MCF 10A (cell line): ENCODE measurements around the gene AFAP1L1. TPM values are rescaled to one million over a fixed set of nuclear protein-coding genes. Genes with fewer than 3 reads are reported as not detected.

Experiments used
- BruUV-seq: library from RNA; stranded (reverse); fragments of 400-500 nt; replicated peaks from 2 replicates; lab custom pipeline; 2021; lab: Mats Ljungman, UMichigan
- CTCF ChIA-PET: fragments of 300-600 bp; sonication (Branson Sonifier 250); formaldehyde crosslinking; extraction: SDS; loops from one replicate; lab custom pipeline; 2021; ENCODE audit warnings: antibody characterized with exemption, inconsistent platforms; lab: Yijun Ruan, JAX
- POLR2A ChIA-PET: fragments of 300-600, 350-650 bp; sonication (Branson Sonifier 250); formaldehyde crosslinking; extraction: SDS; loops from one replicate; lab custom pipeline; 2020; ENCODE audit warnings: antibody characterized with exemption, inconsistent platforms; lab: Yijun Ruan, JAX
- DNase-seq: peaks from one replicate; pipeline ENCODE4 v3.0.0-alpha.2; 2018; ENCODE audit not compliant: unreplicated experiment
- H3K27ac Mint-ChIP-seq: one replicate; pipeline ENCODE4 v1.8.0; 2022; ENCODE audit warnings: mild to moderate bottlenecking, low read depth, mixed read lengths; ENCODE audit not compliant: unreplicated experiment
- H3K27me3 Mint-ChIP-seq: one replicate; pipeline ENCODE4 v1.8.0; 2022; ENCODE audit warnings: mixed read lengths; ENCODE audit not compliant: insufficient read depth, unreplicated experiment
- H3K36me3 Mint-ChIP-seq: one replicate; pipeline ENCODE4 v1.8.0; 2022; ENCODE audit warnings: mild to moderate bottlenecking, moderate library complexity, mixed read lengths; ENCODE audit not compliant: insufficient read depth, unreplicated experiment
- H3K4me1 Mint-ChIP-seq: one replicate; pipeline ENCODE4 v1.8.0; 2022; ENCODE audit warnings: mixed read lengths; ENCODE audit not compliant: insufficient read depth, unreplicated experiment
- H3K4me3 Mint-ChIP-seq: one replicate; pipeline ENCODE4 v1.8.0; 2022; ENCODE audit warnings: mild to moderate bottlenecking, moderate library complexity, mixed read lengths; ENCODE audit not compliant: unreplicated experiment
- H3K9me3 Mint-ChIP-seq: one replicate; pipeline ENCODE4 v1.8.0; 2022; ENCODE audit warnings: mixed read lengths; ENCODE audit not compliant: unreplicated experiment
- CTCF ChIP-seq: fragments of 200-600 bp; IDR thresholded peaks from one replicate; pipeline ENCODE4 v1.8.0; 2022; ENCODE audit warnings: antibody characterized with exemption, mild to moderate bottlenecking; ENCODE audit not compliant: unreplicated experiment
- intact Hi-C: fragments of 100-400 bp; cut with micrococcal nuclease; formaldehyde crosslinking; loops from 2 replicates; pipeline ENCODE4 v1.14.1; 2022
- total RNA-seq: library from RNA; stranded (reverse); gene quantifications from 2 replicates; pipeline ENCODE4 v1.2.3, GENCODE V29; 2022

AFAP1L1 gene
- total RNA-seq, 1 experiment from 2014 or later, result 4.8 TPM

DNA sequence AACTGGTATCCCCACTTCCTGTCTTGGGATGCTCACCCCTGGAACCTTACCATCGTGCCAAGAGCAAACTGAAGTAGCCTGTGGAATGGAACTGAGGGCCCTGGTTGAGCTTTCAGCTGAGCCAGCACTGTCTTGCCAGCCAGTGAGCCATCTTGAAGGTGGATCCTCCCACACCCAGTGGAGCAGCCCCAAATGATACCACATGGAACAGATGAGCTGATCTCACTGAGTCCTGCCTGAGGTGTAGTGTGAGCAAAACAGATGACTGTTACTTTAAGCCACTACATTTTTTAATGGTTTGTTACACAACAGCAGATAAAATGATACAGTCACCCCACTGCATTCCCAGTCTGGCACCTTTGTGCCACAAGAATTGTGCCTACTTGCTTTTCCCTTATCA is 84.0 kb downstream of the AFAP1L1 start:
- Mint-ChIP-seq H3K4me1 (peaks cover 12% of the 10 kb centered on the region), H3K4me3 (no peak overlapping the region), H3K36me3 (peaks cover 48% of the 10 kb centered on the region), H3K9me3 (no peaks in the 10 kb centered on the region), H3K27ac (no peak overlapping the region), H3K27me3 (no peaks in the 10 kb centered on the region)
- DNase-seq, result no peak
- CTCF ChIA-PET, result interaction anchor here (0.6 to 46.8 kb wide), 7 partner anchors 11 to 861 kb away, joined by 3 to 1231 read pairs (median 3); partner anchors contain the start of gene GRPEL2
- BruUV-seq, result no TSS peak
- POLR2A ChIA-PET, result interaction anchor here (0.6 to 8.5 kb wide), 5 partner anchors 12 to 78 kb away, joined by 3 to 134 read pairs (median 38); partner anchors contain the start of gene GRPEL2
- intact Hi-C loops, result loop anchor here (5.0 kb wide), 2 partner anchors 33 to 83 kb away; partner anchors contain the start of gene AFAP1L1
- TF ChIP-seq CTCF, result no peak

DNA sequence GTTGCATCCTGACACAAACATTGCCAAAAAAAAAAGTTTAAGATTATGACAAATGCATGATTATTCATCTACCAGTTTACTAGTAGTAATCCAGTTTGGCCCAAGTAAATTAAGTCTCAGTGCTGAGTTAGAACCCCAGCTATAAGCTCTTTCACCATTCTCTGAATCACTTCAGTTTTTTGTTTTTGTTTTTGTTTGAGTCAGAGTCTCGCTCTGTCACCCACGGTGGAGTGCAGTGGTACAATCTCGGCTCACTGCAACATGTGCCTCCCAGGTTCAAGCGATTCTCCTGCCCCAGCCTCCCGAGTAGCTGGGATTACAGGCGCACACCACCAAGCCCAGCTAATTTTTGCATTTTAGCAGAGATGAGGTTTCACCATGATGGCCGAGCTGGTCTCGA is 84.7 kb downstream of the AFAP1L1 start:
- Mint-ChIP-seq H3K36me3 (peaks cover 41% of the 10 kb centered on the region), H3K4me1 (peaks cover 12% of the 10 kb centered on the region), H3K9me3 (no peaks in the 10 kb centered on the region), H3K27me3 (no peaks in the 10 kb centered on the region), H3K4me3 (no peak overlapping the region), H3K27ac (no peak overlapping the region)
- DNase-seq, result peak; percentile 16
- POLR2A ChIA-PET, result interaction anchor here (0.6 to 8.5 kb wide), 4 partner anchors 12 to 77 kb away, joined by 3 to 134 read pairs (median 44); partner anchors contain the start of gene GRPEL2
- intact Hi-C loops, result loop anchor here (5.0 kb wide), 2 partner anchors 34 to 84 kb away; partner anchors contain the start of gene AFAP1L1
- BruUV-seq, result no TSS peak
- CTCF ChIA-PET, result interaction anchor here (0.6 to 46.8 kb wide), 5 partner anchors 14 to 226 kb away, joined by 3 to 1231 read pairs (median 4); no protein-coding TSS in a partner anchor
- TF ChIP-seq CTCF, result no peak

DNA sequence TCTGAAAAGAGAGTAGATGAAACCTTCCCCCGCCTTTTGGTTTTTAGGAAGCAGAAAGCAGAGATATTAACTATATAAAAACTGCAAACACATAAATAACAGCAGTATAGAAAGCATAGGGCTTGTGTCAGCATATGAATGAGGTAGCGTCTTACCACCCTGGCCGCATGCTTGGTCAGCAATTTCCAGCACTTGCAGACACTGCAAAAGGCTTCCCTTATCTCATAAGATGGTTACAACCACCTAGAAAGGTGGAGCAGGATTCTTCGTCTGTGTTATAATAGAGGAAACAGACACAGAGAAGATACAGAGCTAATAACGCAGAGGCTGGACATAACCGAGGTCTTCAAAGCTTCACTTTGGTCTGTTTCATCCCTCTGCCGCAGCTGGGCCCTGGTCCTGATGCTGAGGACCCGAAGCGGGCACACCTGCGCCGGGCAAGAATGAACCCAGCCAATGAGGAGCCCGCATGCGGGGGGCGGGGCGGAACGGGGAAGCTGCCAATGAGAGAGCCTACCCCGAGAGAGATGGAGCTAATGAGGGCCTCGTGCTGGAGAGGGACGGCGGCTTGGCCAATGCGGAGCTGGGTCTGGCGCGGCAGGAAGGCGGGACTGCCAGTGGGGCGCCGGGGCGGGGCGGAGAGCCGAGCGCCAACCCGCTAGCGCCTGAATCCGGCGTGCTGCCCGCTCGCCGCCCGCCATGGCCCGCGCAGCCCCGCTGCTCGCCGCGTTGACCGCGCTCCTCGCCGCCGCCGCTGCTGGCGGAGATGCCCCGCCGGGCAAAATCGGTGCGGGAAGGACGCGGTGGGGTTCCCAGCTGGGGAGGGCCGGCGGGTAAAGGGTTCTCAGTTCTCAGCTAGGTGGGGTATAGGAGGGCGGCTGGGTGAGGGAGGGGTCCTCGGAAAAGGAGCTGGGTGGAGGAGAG is 86.0 kb downstream of the AFAP1L1 start, which contains the start of gene PCYOX1L:
PCYOX1L (plus strand) TSS at position 677 of the 924 bp plus-strand sequence; CDS start at position 700, 23 bp downstream.
- H3K27ac Mint-ChIP-seq, result no peak within 1 kb of the TSS
- intact Hi-C loops, result loop anchor here (5.0 kb wide), 2 partner anchors 35 to 85 kb away; partner anchors contain the start of gene AFAP1L1
- H3K27me3 Mint-ChIP-seq, result no peaks in the 10 kb centered on the region
- H3K36me3 Mint-ChIP-seq, result peaks cover 28% of the 10 kb centered on the region
- ChIA-PET POLR2A (interaction anchor here (0.6 to 8.5 kb wide), 27 partner anchors 8 to 374 kb away, joined by 3 to 134 read pairs (median 3); partner anchors contain the start of genes ARHGEF37, CSNK1A1 and GRPEL2), CTCF (interaction anchor here (0.5 to 46.8 kb wide), 13 partner anchors 9 to 261 kb away, joined by 3 to 1231 read pairs (median 4); partner anchors contain the start of gene GRPEL2)
- H3K9me3 Mint-ChIP-seq, result no peaks in the 10 kb centered on the region
- peak; percentile 99 for DNase-seq
- no TSS peak for BruUV-seq
- TF ChIP-seq CTCF, result no peak
- peaks cover 12% of the 10 kb centered on the region for H3K4me1 Mint-ChIP-seq
- H3K4me3 Mint-ChIP-seq, result peak within 1 kb of the TSS; percentile 82
